Activated CD8-positive, alpha-beta T cell treated with anti-CD3 and anti-CD28 coated beads, Interleukin-2, amount 10 ng/mL, durations not matched to agents 7 days and 5 days (primary cell): ENCODE measurements around the gene CTAGE1. TPM values are rescaled to one million over a fixed set of nuclear protein-coding genes. Genes with fewer than 3 reads are reported as not detected.
"Not testable (repeated sequence)": the region's sequence is repeated elsewhere in the genome, so short reads cannot be mapped to it uniquely, and the experiment has no call there.

ENCODE experiments used
- ATAC-seq: fragments of 150-1000 bp; cut with Tn5 transposase; one replicate; pipeline ENCODE4 v1.10.0; 2021; ENCODE audit warnings: moderate library complexity
- CTCF ChIA-PET: fragments of 350-600 bp; sonication (Branson Sonifier 250); formaldehyde crosslinking; loops from one replicate; lab custom pipeline; 2021; ENCODE audit warnings: antibody characterized with exemption; lab: Charles Lee
- POLR2A ChIA-PET: fragments of 350-600 bp; sonication (Branson Sonifier 250); formaldehyde crosslinking; loops from one replicate; lab custom pipeline; 2021; ENCODE audit warnings: antibody characterized with exemption; lab: Charles Lee
- DNase-seq: peaks from one replicate; pipeline ENCODE4 v3.0.0-alpha.2; 2020
- H3K27ac Mint-ChIP-seq: one replicate; pipeline ENCODE4 v1.8.0; 2021; ENCODE audit warnings: mild to moderate bottlenecking, mixed read lengths
- H3K27me3 Mint-ChIP-seq: one replicate; pipeline ENCODE4 v1.8.0; 2021; ENCODE audit warnings: low read depth, mixed read lengths
- H3K36me3 Mint-ChIP-seq: one replicate; pipeline ENCODE4 v1.8.0; 2021; ENCODE audit warnings: low read depth, mixed read lengths
- H3K4me1 Mint-ChIP-seq: one replicate; pipeline ENCODE4 v1.8.0; 2021; ENCODE audit warnings: low read depth, mixed read lengths
- H3K4me3 Mint-ChIP-seq: one replicate; pipeline ENCODE4 v1.8.0; 2021; ENCODE audit warnings: mild to moderate bottlenecking, mixed read lengths
- H3K9me3 Mint-ChIP-seq: one replicate; pipeline ENCODE4 v1.8.0; 2022; ENCODE audit warnings: mixed read lengths; ENCODE audit not compliant: insufficient read depth
- total RNA-seq, 2 experiments: library from RNA; stranded (reverse); gene quantifications; one replicate each; pipeline ENCODE4 v1.2.3, GENCODE V29; 2021

CTAGE1 gene
- total RNA-seq, 2 experiments from 2014 or later = not detected

DNA sequence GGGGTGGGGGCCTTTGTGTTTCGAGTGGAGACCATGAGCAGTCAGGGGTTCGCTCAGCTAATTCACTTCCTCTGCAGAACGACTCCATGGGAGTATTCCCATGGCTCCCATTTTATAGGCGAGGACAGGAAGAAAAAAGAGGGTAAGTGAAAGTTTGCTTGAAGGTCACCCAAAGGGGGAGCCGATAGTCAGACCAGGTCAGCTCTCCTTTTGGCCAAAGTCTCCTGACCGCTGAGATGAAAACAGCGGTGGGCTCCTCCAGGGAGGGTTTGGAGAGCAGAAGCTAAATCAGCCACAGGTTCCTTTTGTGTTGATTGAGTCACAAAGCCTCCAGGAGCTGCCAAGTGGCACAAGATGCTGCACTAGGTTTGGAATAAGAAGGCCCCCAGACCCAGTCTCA, 34.1 kb upstream of the CTAGE1 start:
- Mint-ChIP-seq H3K9me3 (no peaks in the 10 kb centered on the region), H3K27ac (no peak overlapping the region), H3K27me3 (no peaks in the 10 kb centered on the region), H3K4me1 (no peaks in the 10 kb centered on the region), H3K4me3 (no peak overlapping the region), H3K36me3 (no peaks in the 10 kb centered on the region)
- DNase-seq = no peak
- CTCF ChIA-PET = no interaction called here
- ATAC-seq = no peak
- POLR2A ChIA-PET = no interaction called here

DNA sequence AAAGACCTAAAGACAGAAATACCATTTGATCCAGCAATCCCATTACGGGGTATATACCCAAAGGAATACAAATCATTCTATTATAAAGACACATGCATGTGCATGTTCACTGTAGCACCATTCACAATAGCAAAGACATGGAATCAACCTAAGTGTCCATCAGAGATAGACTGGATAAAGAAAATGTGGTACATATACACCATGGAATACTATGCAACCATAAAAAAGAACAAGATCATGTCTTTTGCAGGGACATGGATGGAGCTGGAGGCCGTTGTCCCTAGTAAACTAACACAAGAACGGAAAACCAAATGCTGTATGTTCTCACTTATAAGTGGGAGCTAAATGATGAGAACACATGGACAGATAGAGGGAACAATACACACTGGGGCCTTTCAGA, 33.1 kb upstream of the CTAGE1 start:
- POLR2A ChIA-PET, H3K27me3 Mint-ChIP-seq, H3K36me3 Mint-ChIP-seq, CTCF ChIA-PET, ATAC-seq, DNase-seq, H3K4me1 Mint-ChIP-seq, H3K9me3 Mint-ChIP-seq, H3K27ac Mint-ChIP-seq, H3K4me3 Mint-ChIP-seq: not testable (repeated sequence)

DNA sequence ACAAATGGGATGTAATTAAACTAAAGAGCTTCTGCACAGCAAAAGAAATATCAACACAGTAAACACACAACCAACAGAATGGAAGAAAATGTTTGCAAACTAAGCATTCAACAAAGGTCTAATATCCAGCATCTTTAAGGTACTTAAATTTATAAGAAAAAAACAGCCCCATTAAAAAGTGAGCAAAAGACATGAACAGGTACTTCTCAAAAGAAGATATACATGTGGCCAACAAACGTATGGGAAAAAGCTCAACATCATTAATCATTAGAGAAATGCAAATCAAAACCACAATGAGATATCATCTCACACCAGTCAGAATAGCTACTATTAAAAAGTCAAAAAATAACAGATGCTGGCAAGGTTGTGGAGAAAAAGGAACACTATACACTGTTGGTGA, 32.6 kb upstream of the CTAGE1 start:
- DNase-seq, POLR2A ChIA-PET, H3K27me3 Mint-ChIP-seq, CTCF ChIA-PET, H3K9me3 Mint-ChIP-seq, H3K36me3 Mint-ChIP-seq, H3K4me1 Mint-ChIP-seq, H3K27ac Mint-ChIP-seq, H3K4me3 Mint-ChIP-seq, ATAC-seq: not testable (repeated sequence)

DNA sequence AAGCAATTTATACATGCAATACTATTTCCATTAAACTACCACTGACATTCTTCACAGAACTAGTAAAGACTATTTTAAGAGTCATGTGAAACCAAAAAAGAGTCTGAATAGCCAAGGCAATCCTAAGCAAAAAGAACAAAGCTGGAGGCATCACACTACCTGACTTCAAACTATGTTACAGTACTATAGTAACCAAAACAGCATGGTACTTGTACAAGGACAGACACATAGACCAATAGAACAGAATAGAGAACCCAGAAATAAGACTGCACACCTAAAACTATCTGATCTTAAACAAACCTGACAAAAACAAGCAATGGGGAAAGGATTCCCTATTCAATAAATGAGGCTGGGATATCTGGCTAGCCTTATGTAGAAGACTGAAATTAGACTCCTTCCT, 32.0 kb upstream of the CTAGE1 start:
- H3K36me3 Mint-ChIP-seq, H3K4me1 Mint-ChIP-seq, ATAC-seq, H3K4me3 Mint-ChIP-seq, H3K27ac Mint-ChIP-seq, H3K9me3 Mint-ChIP-seq, CTCF ChIA-PET, DNase-seq, H3K27me3 Mint-ChIP-seq, POLR2A ChIA-PET: not testable (repeated sequence)

DNA sequence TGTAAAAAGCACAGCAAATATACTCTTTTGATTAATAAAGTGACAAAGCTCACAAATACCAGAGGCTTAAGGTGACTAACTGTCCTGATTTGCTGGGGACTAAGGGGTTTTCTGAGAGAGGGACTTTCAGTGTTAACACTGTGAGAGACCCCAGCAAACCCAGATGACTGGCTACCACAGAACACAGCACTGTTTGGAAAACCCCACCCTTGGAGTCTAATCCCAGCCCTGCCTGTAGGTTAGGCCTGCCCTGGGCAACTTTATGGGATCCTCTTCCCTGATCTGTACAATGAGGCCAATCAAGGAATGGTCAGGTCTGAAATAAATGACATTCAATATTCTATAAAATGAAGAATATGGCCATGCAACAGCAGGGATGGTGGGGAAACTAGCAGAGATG, 30.5 kb upstream of the CTAGE1 start:
- ATAC-seq = no peak
- Mint-ChIP-seq H3K4me3 (no peak overlapping the region), H3K27me3 (no peaks in the 10 kb centered on the region), H3K27ac (no peak overlapping the region), H3K4me1 (no peaks in the 10 kb centered on the region), H3K9me3 (no peaks in the 10 kb centered on the region), H3K36me3 (no peaks in the 10 kb centered on the region)
- ChIA-PET POLR2A (no interaction called here), CTCF (no interaction called here)
- DNase-seq = no peak

DNA sequence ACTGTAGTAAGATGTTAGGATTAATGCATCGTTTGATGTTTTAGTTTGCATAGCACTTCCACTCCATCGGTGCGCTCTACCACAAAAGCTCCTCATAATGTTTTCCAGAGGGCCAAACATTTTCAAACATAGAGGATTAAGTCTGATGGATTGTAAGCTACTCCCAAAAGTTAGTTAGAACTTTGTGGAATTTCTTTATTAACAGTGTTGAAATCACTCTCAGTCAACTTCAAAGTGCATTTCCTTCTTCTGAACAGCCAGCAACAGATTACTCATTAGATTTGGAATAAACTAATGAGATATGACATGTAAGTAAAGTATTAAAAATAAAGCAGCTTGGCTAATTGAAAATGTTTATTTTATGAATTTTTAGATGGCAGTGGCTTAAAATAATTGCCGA, 30.1 kb upstream of the CTAGE1 start:
- Mint-ChIP-seq H3K27me3 (no peaks in the 10 kb centered on the region), H3K9me3 (no peaks in the 10 kb centered on the region), H3K4me1 (no peaks in the 10 kb centered on the region), H3K36me3 (no peaks in the 10 kb centered on the region), H3K27ac (no peak overlapping the region), H3K4me3 (no peak overlapping the region)
- DNase-seq = no peak
- CTCF ChIA-PET = no interaction called here
- ATAC-seq = no peak
- POLR2A ChIA-PET = no interaction called here

DNA sequence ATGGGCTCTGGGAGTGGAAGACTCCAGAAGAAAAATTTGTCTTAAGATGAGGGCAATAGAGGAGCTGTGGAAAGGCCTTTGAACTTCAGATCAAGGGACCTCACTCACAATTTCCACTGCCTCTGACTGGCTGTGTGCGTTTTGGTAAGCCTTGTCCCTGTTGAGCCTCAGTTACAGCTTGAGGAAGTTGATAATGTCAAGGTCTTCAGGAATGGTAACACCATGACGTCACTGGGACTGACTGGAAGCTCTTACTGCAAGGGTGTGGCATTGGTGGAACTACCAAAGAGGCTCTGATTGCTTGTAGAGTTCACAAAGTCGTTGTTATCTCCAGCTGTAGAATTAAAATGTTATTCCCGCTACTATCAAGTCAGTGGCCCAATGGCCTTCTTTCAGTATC, 29.2 kb upstream of the CTAGE1 start:
- Mint-ChIP-seq H3K9me3 (no peaks in the 10 kb centered on the region), H3K27me3 (no peaks in the 10 kb centered on the region), H3K4me1 (no peaks in the 10 kb centered on the region), H3K4me3 (no peak overlapping the region), H3K27ac (no peak overlapping the region), H3K36me3 (no peaks in the 10 kb centered on the region)
- DNase-seq (no peak), ATAC-seq (no peak)
- ChIA-PET CTCF (no interaction called here), POLR2A (no interaction called here)

DNA sequence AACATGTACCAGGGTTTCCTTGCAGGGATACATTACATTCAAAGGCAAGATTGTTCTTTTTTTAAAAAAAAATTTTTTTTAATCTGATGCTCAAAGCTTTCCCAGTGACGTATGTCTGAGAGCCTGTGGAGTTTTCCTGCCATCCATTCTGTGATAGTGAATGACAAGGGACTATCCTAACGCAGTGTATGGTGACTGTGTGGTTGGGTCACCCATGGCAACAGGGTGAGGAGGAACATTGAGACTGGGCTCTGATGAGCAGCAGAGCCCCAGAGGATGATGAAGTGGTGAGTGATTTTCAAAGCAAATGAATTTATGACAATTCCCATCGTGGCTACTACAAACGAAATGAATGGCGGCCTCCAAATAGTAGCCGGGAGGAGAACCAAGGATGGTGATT, 28.6 kb upstream of the CTAGE1 start:
- Mint-ChIP-seq H3K9me3 (no peaks in the 10 kb centered on the region), H3K27ac (no peak overlapping the region), H3K4me3 (no peak overlapping the region), H3K36me3 (no peaks in the 10 kb centered on the region), H3K4me1 (no peaks in the 10 kb centered on the region), H3K27me3 (no peaks in the 10 kb centered on the region)
- ATAC-seq = no peak
- DNase-seq = no peak
- CTCF ChIA-PET = no interaction called here
- POLR2A ChIA-PET = no interaction called here

DNA sequence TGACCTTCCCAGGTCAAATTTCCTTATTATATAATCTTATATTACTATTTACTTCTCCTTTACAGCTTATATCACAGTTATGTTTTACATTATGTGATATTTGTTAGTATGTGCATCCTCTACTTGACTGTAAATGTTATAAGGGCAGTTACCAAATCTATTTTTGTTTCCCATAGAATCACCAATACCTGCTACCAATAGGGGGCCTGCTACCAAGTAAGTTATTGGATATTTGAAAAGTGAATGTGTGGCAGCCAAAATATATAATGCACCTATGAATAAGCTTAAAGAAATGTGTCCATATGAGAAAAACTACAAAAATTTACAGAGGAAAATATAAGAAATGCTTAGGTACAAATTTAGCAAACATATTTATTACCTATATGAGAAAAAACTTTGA, 23.9 kb upstream of the CTAGE1 start:
- Mint-ChIP-seq H3K27ac (no peak overlapping the region), H3K9me3 (no peaks in the 10 kb centered on the region), H3K4me1 (no peaks in the 10 kb centered on the region), H3K4me3 (no peak overlapping the region), H3K27me3 (no peaks in the 10 kb centered on the region), H3K36me3 (no peaks in the 10 kb centered on the region)
- POLR2A ChIA-PET = no interaction called here
- ATAC-seq = no peak
- CTCF ChIA-PET = interaction anchor here (1.0 kb wide), 1 partner anchor 30 kb away, joined by 3 read pairs; no protein-coding TSS in a partner anchor
- DNase-seq = no peak

DNA sequence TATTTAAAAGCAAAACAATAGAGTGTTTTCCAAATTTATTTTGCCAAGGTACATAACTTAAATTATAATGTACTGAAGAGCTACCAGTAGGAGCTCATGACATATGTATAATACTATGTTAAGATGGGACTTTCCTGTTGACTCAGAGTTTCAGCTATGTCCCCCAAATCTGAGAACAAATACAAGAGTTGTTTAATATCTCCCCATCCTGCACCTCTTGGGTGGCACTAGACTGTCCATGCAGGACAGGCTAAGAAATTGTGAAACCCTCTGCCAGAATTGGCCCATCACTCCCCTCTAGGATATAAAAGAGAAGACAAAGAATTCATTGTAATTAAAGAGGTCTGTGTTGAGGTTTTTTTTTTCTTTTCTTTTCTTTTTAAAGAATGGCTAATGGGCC, 21.7 kb upstream of the CTAGE1 start:
- no peak overlapping the region for H3K4me3 Mint-ChIP-seq
- CTCF ChIA-PET = no interaction called here
- no peaks in the 10 kb centered on the region for H3K4me1 Mint-ChIP-seq
- no peaks in the 10 kb centered on the region for H3K36me3 Mint-ChIP-seq
- POLR2A ChIA-PET = no interaction called here
- no peak for DNase-seq
- H3K27ac Mint-ChIP-seq = no peak overlapping the region
- H3K27me3 Mint-ChIP-seq = no peaks in the 10 kb centered on the region
- H3K9me3 Mint-ChIP-seq = no peaks in the 10 kb centered on the region
- ATAC-seq = no peak

DNA sequence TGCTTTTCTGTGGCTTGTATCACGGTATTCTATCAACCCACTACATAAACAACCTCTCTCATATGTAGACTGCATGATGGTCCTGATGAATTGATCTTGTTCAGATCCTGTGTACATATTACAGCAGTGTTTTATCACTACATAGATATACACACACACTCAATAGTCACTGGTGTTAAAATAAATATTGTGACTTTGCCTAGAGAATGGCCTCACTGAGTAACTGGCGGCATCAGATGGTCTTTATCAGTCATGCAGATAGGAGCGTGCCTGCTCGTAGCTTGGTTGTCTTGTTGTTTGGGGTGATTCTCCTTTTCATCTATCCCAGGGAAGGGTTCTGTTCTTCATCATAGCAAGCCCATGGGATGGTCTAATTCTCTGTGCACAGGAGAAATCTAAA, 18.4 kb upstream of the CTAGE1 start:
- H3K36me3 Mint-ChIP-seq = no peaks in the 10 kb centered on the region

DNA sequence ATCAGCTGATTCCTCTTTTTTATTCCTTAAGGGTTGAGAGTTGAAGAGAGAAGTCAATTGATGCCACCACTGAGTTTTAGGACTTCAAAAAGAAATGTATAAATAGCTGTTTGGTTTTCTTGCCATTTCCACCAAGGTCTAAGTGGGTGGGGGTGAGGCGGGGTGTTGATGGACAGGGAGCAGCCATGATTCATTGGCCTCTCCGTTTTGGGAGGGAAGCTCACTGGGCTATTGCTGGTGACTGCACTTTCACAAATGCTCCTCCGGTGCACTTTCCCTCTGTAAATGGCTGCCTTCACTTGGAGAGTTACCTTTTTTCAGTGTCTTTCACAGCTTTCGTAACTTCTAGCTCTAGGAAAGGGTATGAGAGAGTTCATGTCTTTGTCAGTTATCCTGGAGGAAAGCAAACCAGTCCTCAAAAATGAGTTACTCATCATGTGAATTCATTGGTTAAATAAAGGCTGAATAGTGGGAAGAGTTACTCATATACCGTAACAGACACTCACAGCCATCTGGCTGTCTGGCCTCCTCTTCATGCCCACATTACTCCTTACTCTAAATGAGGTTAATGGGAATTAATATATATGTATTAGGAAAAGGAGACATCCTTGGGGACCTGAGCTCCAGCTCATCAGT, 17.4 kb upstream of the CTAGE1 start:
- ATAC-seq = no peak
- Mint-ChIP-seq H3K4me1 (no peaks in the 10 kb centered on the region), H3K9me3 (no peaks in the 10 kb centered on the region), H3K36me3 (no peaks in the 10 kb centered on the region), H3K27ac (no peak overlapping the region), H3K27me3 (peaks cover 1% of the 10 kb centered on the region), H3K4me3 (no peak overlapping the region)
- ChIA-PET CTCF (no interaction called here), POLR2A (no interaction called here)
- no peak for DNase-seq

More for the DNA sequence above, 18.4 kb upstream of the CTAGE1 start:
- ChIA-PET POLR2A (no interaction called here), CTCF (no interaction called here)
- Mint-ChIP-seq H3K4me1 (no peaks in the 10 kb centered on the region), H3K27me3 (peaks cover 1% of the 10 kb centered on the region), H3K9me3 (no peaks in the 10 kb centered on the region), H3K27ac (no peak overlapping the region), H3K4me3 (no peak overlapping the region)
- DNase-seq (no peak), ATAC-seq (no peak)

DNA sequence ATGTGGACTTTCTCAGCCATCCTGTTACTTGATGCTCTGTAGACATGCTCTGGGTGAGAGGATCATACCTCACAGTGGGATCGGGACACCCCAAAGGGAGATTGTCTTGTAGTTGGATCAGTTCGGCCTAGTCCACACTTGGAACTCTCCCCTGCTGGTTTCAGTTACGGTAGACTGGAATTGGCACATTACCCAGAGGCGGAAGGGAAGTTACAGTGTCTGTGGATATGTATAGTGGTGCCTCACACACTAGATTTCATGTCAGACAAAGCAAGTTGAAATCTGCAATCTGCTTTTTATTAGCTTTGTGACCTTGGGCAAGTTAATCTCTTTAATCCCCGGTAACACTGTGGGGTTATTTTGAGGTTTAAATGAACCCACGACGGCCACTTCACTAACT, 16.2 kb upstream of the CTAGE1 start:
- ChIA-PET POLR2A (no interaction called here), CTCF (no interaction called here)
- Mint-ChIP-seq H3K9me3 (no peaks in the 10 kb centered on the region), H3K4me3 (no peak overlapping the region), H3K27me3 (peaks cover 1% of the 10 kb centered on the region), H3K36me3 (no peaks in the 10 kb centered on the region), H3K27ac (no peak overlapping the region), H3K4me1 (no peaks in the 10 kb centered on the region)
- ATAC-seq (no peak), DNase-seq (no peak)
